Sigmoid colon (tissue), 7 donors: ENCODE results near the gene AACS. TPM values are rescaled to one million over a fixed set of nuclear protein-coding genes. Genes with fewer than 3 reads are reported as not detected.
"Not testable (repeated sequence)": the region's sequence is repeated elsewhere in the genome, so short reads cannot be mapped to it uniquely, and the experiment has no call there.

Experiments
- DNase-seq: peaks from one replicate; pipeline ENCODE4 v3.0.0-alpha.2; 2019
- H3K27ac ChIP-seq, 4 donors: fragments of 200-600 bp; sonication (generic); one replicate each; pipeline ENCODE4 v1.5.1; 2016 to 2019; ENCODE audit warnings: mild to moderate bottlenecking in 1 of 4
- H3K27me3 ChIP-seq, 3 donors: fragments of 200-600 bp; sonication (generic); one replicate each; pipeline ENCODE4 v1.5.1; 2019; ENCODE audit warnings: mild to moderate bottlenecking in 1 of 3
- H3K36me3 ChIP-seq, 4 donors: fragments of 200-600 bp; sonication (generic); one replicate each; pipeline ENCODE4 v1.5.1; 2016 to 2019
- H3K4me1 ChIP-seq, 4 donors: fragments of 200-600 bp; sonication (generic); one replicate each; pipeline ENCODE4 v1.5.1; 2017 to 2019
- H3K4me3 ChIP-seq, 4 donors: fragments of 200-600 bp; sonication (generic); one replicate each; pipeline ENCODE4 v1.5.1; 2017 to 2019; ENCODE audit warnings: mild to moderate bottlenecking in 2 of 4, moderate library complexity in 1 of 4
- H3K9me3 ChIP-seq, 4 donors: fragments of 200-600 bp in 3 of 4; sonication (generic) in 3 of 4; one replicate each; pipeline versions ENCODE4 v1.5.1 to v1.6.1; 2013 to 2019
- EP300 ChIP-seq, 4 donors: sonication (generic); formaldehyde crosslinking; IDR thresholded peaks; one replicate each; pipeline ENCODE4 v1.6.1; 2017; ENCODE audit warnings: antibody characterized with exemption in 4 of 4
- POLR2A ChIP-seq, 2 donors: fragments of 450-650 bp; IDR thresholded peaks; one replicate each; pipeline ENCODE4 v1.6.1; 2016; ENCODE audit warnings: antibody characterized with exemption in 2 of 2, mild to moderate bottlenecking in 2 of 2, moderate library complexity in 2 of 2
- POLR2AphosphoS5 ChIP-seq, 4 donors: sonication (generic); formaldehyde crosslinking; IDR thresholded peaks; one replicate each; pipeline ENCODE4 v1.6.1; 2017; ENCODE audit warnings: antibody characterized with exemption in 4 of 4
- WGBS, 2 donors: extraction: QIAGEN DNeasy Blood & Tissue Kit; methylation state at CpG; one replicate each; pipeline ENCODE4 v1.1.7; 2013; 5-methylcytosine and 5-hydroxymethylcytosine counted together
- intact Hi-C: fragments of 100-400 bp; cut with DNase I; formaldehyde crosslinking; loops from one replicate; pipeline ENCODE4 v1.15.1; 2023
- polyA plus RNA-seq, 3 donors: library from polyadenylated mRNA; stranded (reverse); fragments of 200-250 nt; gene quantifications; one replicate each; pipeline ENCODE4 v1.2.3, GENCODE V29; 2013
- total RNA-seq, 4 donors: library from RNA; depleted of rRNA; stranded (reverse); fragments of >200 nt; gene quantifications; one replicate each; pipeline ENCODE4 v1.1.0, GENCODE V29; 2016
- TF ChIP-seq, protein P1 (sequence below), 4 experiments: fragments of 450-650 bp in 3 of 4; fragments of 200-600 bp in 1 of 4; IDR thresholded peaks; one replicate each; pipeline ENCODE4 v1.5.1; 2016 to 2019; ENCODE audit warnings: antibody characterized with exemption in 4 of 4, mild to moderate bottlenecking in 3 of 4, moderate library complexity in 2 of 4
- donor health status: healthy with polysubstance abuse.
- donor health status: Bipolar disorder and iron deficiency.
- donor health status: healthy.

The AACS gene
- total and polyA plus RNA-seq, 7 donors = 8.1 to 38.0 (median 12.7) TPM

DNA sequence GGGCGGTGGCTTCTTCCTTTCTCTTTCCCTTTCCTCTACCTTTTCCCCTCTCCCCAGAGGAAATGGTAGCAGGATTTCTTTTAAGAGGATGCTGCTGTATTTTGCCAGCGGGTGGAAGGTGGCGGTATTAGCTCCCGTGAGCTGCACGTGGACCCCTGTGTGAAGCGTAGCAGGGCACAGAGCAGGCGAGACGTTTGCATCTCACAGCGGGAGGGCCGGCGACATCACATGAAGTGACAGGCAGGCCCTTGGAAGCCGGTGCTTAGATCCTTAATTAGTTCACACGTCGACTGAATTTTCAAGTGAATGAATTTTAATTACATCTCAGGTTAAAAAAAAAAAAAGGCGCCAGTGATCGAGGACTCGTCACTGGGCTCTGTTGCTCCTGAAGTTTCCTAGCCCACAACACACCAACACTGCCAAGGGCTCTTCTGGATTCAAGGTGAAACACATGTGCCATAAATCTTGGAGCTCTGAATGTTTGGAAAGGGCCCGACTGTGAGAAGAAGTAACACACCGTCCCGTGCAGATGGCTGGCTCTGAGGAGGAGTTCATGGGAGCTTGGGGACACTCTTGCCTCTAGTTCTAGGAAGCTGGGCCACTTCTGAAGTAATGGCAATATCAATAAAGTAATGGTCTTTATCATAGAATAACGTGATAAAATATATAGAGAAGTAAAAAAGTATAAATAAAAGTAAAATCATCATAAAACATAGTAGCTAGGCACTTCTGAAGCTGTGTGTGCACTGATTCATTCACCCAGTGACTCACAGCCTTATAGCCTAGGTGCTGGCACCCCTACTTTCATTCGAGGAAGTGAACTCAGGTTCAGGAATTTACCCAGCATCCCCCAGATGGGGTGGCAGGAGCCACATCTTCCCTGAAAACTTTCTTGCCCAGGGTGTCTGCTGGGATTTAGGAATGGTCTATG, 75.3 kb downstream of the AACS start:
- Histone ChIP-seq H3K27me3 (no peaks in the 10 kb centered on the region), H3K36me3 (peaks cover 0 to 3% (median 0%) of the 10 kb centered on the region in 4 donors), H3K4me1 (no peaks in the 10 kb centered on the region), H3K27ac (no peak overlapping the region), H3K4me3 (no peak overlapping the region), H3K9me3 (no peaks in the 10 kb centered on the region)
- intact Hi-C loops = no loop called here
- DNase-seq = no peak
- 83 to 84% methylated on average over 22 of the region's 22 CpGs for WGBS, 2 donors
- no peak for TF ChIP-seq EP300 (IDR thresholded peaks at IDR 0.05)
- no peak for TF ChIP-seq POLR2A (IDR thresholded peaks at IDR 0.05)

DNA sequence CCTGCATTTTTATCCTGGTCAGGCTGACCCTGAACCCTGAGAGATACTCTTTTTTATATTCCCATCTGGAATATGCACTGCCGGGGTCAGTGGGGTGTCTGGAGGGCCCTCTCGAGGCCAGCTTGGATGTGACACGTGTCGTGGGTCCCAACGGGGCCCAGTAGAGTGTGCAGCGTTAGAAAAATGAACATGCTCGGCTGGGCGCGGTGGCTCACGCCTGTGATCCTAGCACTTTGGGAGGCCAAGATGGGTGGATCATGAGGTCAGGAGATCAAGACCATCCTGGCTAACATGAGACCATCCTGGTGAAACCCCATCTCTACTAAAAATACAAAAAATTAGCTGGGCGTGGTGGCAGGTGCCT, 76.0 kb downstream of the AACS start:
- DNase-seq, H3K4me3 ChIP-seq, H3K27ac ChIP-seq, H3K27me3 ChIP-seq, H3K9me3 ChIP-seq, H3K4me1 ChIP-seq, intact Hi-C loops, H3K36me3 ChIP-seq: not testable (repeated sequence)
- WGBS, 2 donors = 92 to 93% methylated on average over 11 of the region's 11 CpGs

DNA sequence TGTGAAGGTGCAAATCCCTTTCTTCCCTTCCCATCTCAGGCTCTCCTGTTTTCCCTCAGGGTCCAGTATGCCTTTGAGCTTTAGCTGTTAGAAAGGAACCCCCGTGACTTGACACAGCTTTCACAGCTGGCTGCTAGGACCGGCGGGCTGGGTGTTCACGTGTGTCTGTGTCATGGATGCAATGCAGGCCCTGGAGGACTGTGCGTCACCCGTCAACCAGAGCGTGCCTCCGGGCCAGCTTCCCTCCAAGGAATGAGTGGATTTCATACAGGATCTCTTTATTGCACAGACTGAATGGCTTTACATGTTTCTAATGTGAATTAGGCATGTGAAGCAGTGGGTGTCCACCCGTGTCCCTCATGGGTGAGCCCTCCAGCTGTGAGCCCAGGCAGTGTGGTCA, 77.4 kb downstream of the AACS start:
- Histone ChIP-seq H3K9me3 (no peaks in the 10 kb centered on the region), H3K27ac (no peak overlapping the region), H3K4me3 (no peak overlapping the region), H3K4me1 (no peaks in the 10 kb centered on the region), H3K27me3 (no peaks in the 10 kb centered on the region), H3K36me3 (no peaks in the 10 kb centered on the region)
- DNase-seq = no peak
- 92 to 95% methylated on average over 9 of the region's 9 CpGs for WGBS, 2 donors
- intact Hi-C loops = no loop called here
- no peak for TF ChIP-seq POLR2A (IDR thresholded peaks at IDR 0.05)
- TF ChIP-seq, protein P1, sequence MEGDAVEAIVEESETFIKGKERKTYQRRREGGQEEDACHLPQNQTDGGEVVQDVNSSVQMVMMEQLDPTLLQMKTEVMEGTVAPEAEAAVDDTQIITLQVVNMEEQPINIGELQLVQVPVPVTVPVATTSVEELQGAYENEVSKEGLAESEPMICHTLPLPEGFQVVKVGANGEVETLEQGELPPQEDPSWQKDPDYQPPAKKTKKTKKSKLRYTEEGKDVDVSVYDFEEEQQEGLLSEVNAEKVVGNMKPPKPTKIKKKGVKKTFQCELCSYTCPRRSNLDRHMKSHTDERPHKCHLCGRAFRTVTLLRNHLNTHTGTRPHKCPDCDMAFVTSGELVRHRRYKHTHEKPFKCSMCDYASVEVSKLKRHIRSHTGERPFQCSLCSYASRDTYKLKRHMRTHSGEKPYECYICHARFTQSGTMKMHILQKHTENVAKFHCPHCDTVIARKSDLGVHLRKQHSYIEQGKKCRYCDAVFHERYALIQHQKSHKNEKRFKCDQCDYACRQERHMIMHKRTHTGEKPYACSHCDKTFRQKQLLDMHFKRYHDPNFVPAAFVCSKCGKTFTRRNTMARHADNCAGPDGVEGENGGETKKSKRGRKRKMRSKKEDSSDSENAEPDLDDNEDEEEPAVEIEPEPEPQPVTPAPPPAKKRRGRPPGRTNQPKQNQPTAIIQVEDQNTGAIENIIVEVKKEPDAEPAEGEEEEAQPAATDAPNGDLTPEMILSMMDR (IDR thresholded peaks at IDR 0.05) = no peak
- no peak for TF ChIP-seq POLR2AphosphoS5 (IDR thresholded peaks at IDR 0.05)
- no peak for TF ChIP-seq EP300 (IDR thresholded peaks at IDR 0.05)

DNA sequence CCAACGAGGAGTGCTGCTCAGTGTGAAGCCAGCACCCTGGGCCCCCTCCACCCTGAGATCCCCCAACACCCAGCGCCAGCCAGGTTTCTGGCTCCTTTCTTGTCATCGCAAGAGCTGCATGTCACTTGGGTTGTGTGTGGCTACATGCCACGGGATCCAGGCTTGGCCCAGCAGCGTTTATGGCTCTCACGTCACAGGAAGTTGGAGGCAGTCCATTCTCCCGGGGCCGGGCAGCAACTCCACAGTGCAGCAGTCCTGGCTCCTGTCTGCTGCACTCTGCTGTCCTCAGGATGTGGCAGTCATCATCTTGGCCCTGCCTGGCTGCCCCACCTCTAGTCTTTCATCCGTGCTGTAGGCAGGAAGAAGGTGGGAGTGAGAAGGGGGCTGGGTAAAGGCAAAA, 78.3 kb downstream of the AACS start:
- intact Hi-C loops = no loop called here
- Histone ChIP-seq H3K4me3 (no peak overlapping the region), H3K27ac (no peak overlapping the region), H3K4me1 (no peaks in the 10 kb centered on the region), H3K9me3 (no peaks in the 10 kb centered on the region), H3K36me3 (no peaks in the 10 kb centered on the region), H3K27me3 (no peaks in the 10 kb centered on the region)
- no peak for DNase-seq
- WGBS, 2 donors = 14 to 50% methylated on average over 9 of the region's 9 CpGs
- TF ChIP-seq POLR2A (IDR thresholded peaks at IDR 0.05) (no peak), POLR2AphosphoS5 (IDR thresholded peaks at IDR 0.05) (no peak), EP300 (IDR thresholded peaks at IDR 0.05) (no peak)
- TF ChIP-seq, protein P1 (IDR thresholded peaks at IDR 0.05) = no peak

DNA sequence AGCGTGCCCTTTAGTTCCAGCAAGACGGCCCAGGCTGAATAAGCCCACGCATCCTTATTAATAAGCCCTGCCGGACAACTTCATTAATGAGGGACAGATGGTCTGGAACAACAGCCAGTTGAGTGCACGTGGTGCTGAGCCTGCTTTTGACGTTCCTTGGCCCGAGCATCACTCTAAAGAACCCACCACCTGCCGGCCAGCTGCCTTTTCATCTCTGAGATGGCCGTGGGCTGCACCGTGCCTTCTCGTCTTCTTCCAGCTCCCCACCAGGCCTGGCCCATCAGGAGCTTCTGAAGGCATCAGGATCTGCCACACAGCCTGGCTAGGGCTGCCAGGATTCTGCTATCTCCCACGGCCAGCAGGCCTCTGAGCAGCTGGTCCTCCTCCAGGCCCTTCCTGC, 80.0 kb downstream of the AACS start:
- Histone ChIP-seq H3K27me3 (no peaks in the 10 kb centered on the region), H3K27ac (no peak overlapping the region), H3K36me3 (no peaks in the 10 kb centered on the region), H3K4me1 (no peaks in the 10 kb centered on the region), H3K4me3 (no peak overlapping the region), H3K9me3 (no peaks in the 10 kb centered on the region)
- WGBS, 2 donors = 89% methylated on average over 12 of the region's 12 CpGs
- TF ChIP-seq EP300 (IDR thresholded peaks at IDR 0.05) = no peak
- TF ChIP-seq, protein P1 (IDR thresholded peaks at IDR 0.05) = no peak
- no peak for TF ChIP-seq POLR2AphosphoS5 (IDR thresholded peaks at IDR 0.05)
- TF ChIP-seq POLR2A (IDR thresholded peaks at IDR 0.05) = no peak
- intact Hi-C loops = no loop called here
- no peak for DNase-seq

DNA sequence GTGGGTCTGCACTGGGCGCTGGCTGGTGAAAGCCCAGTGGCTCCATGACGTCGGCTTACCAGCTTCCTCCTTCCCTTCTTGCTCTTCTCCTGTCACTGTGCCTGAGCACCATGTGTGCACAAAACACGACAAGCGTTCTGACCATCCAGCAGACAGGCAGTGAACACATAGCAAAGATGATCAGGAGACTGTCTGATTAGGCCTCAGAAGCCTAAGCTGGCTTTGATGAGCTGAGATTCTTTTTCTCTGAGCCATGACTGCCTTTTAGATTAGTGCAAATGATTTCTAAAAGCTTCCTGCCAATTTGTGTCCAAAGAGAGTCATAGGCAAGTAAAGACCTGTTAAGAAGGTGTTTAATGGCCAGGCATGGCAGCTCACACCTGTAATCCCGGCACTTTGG, 83.1 kb downstream of the AACS start:
- TF ChIP-seq, protein P1 (IDR thresholded peaks at IDR 0.05) = no peak
- no peak for TF ChIP-seq EP300 (IDR thresholded peaks at IDR 0.05)
- DNase-seq = no peak
- intact Hi-C loops = no loop called here
- 89 to 93% methylated on average over 6 of the region's 6 CpGs for WGBS, 2 donors
- Histone ChIP-seq H3K27ac (no peak overlapping the region), H3K36me3 (no peaks in the 10 kb centered on the region), H3K27me3 (no peaks in the 10 kb centered on the region), H3K4me1 (no peaks in the 10 kb centered on the region), H3K9me3 (no peaks in the 10 kb centered on the region), H3K4me3 (no peak overlapping the region)
